ENCODE data around the gene OLFML3.
"Not testable (repeated sequence)": the region's sequence is repeated elsewhere in the genome, so short reads cannot be mapped to it uniquely, and the experiment has no call there.

Gene OLFML3

DNA sequence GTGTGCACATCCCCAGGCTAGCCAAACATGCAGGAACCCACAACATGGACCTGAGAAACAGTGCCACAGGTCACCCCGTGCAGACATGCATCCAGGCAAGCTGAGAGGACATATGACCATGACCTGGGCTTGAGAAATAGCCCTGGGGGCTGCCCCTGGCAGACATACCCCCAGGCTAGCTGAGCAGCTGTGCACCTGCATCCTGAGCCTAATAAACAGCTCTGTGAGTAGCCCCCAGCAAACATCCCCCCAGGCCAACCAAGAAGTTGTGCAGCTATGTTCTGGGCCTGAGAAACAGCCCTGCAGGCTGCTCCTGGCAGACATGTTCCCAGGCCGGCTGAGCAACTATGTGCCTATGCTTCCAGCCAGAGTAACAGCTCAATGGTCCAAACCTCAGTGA is 14.5 kb downstream of the OLFML3 start:
- no peak for DNase-seq

DNA sequence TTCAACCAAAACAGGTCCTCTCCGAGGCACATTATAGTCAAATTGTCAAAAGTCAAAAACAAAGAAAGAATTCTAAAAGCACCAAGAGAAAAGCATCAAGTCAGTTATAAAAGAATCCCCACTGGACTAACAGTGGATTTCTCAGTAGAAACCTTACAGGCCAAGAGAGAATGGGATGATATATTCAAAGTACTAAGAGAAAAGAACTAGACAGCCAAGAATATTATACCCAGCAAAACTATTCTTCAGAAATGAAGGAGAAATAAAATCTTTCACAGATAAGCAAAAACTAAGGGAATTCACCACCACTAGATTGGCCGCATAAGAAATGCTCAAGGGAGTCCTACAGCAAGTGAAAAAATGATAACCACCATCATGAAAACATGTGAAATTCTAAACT is 16.1 kb downstream of the OLFML3 start:
- no peak for DNase-seq

DNA sequence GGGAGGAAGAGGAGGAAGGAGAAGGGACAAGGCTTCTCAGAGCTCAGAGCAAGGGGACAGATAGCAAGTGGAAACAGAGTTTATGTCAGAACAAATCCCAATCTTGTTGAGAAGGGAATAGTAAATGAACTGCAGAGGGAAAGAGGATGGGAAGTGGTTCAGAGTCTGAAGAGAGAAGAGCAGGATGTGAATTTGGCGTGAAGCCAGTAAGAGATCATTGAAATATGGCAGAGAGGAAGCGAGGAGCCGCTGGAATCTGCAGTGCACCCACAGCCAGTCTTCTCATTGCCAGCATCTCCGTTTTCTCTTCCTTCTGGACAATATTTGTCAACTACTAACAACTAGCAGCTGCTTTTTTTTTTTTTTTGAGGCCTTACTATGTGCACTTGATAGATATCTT is 19.1 kb downstream of the OLFML3 start:
- peak; percentile 24 for DNase-seq

GRCh38 chr1:113999233-113999632 is 20.0 kb downstream of the OLFML3 start:
- DNase-seq, result no peak

DNA sequence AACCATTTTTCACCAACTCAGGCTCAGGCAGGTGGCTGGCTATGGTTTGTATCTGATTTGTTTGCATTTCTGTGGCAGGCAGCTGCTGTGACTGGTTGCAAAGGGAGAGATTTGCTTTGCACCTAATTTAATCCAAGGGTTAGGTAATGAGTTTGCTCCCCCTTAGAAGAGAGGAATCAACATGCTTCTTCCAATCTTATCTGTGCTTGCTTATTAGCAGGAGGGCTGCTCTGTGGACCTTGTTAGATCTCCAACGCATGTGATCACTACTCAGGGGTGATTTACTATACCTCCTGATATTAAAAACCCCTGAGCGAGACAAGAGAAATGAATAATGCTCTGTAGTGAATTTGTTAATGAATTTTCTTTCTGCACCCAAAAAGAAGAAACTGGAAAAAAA is 20.5 kb downstream of the OLFML3 start:
- DNase-seq, result no peak

GRCh38 chr1:114000406-114000805 is 21.1 kb downstream of the OLFML3 start:
- no peak for DNase-seq

DNA sequence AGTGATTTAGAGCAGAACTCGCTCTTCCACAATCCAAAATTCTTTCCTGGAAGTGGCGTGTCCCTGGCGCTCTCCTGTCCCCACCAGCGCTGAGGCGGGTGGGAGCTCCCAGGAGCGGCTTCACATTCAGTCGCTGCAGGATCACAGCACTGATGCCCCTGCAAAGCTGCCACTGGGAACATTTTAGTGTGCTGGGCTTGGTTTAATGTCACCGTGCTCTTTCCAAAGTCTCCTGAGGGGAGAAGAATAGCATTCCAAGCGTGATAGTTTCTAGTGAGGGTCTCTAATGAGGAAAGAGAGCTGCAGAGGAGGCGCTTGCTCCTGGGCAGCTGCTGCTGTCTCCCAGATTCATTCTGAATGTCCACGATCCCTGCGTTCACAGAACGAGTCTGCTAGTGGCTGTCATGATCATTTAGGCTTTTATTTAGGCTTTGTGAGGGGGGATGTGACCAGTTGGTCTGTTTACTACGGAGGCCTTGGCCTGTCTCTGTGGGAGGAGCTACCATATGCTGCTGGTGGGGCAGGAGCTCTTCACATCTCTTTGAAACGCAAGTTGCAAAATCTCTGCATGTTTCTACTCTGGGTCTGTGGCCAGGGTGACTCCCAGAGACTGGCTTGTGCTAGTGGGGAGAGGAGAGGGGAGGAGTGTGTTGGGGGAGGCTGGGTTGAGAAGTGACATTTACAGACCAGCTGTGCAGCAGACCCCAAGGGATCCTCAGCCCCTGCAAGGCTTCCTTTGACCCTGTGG is 23.4 kb downstream of the OLFML3 start:
- DNase-seq, result peak; percentile 62

DNA sequence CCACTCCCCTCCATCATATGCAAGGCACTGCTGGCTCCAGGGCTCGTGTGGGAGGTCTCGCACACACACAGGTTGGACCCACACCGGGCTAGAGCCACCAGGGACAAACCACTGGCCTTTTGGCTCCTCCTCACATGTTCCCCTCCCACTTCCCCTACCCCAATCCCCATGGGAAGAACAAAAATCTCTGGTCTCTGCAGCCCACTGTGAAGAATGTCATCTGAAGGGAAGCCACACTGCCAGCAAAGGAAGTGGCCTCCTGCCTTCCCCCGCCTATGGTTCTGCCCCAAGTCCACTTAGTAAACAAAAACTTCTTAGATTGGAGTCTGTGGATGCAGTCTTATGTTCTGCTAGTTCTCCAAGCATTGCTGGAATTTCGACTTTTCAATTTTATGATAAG is 24.2 kb downstream of the OLFML3 start:
- peak; percentile 30 for DNase-seq

- DNase-seq, result not testable (repeated sequence)
Observed at GRCh38 chr1:114006825-114007224, 27.6 kb downstream of the OLFML3 start.

DNA sequence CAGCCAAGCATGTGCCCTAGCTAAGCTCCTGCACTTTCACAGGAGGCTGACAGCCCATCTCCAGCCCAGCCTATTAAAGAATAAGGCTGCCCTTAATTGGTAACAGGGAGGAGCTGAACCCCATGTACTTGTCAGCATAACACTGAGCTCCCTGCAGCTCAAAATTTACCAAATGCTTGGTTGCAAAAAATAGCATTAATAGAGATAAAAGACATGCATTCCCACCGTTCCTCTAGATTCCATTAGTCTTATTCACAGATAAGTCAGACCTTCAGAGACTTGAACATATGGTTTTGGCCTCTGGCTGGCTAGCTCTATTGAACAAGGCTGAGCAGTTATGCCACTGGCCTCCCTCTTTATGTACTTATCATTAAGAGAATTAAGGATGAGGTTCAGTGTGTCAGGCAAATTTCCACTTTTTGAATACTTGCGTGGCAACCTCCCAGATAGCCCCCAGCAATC is 29.2 kb downstream of the OLFML3 start:
- no peak for DNase-seq

DNA sequence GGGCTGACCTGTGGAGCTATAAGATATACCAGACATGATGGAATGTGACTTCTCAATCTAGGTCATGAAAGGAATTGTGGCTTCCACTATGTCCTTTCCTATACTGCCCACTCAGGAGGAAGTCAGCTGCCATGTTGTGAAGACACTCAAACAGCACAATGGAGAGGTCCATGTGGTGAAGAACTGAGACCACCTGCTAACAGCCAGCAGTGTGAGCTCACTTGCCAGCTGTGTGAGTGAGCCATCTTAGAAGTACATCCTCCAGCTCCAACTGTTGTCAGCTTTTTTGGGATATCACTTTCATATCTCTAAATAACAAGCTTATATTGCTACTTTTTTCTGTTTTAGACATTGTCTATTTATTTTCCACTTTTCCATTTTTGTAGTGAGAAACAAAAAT is 29.7 kb downstream of the OLFML3 start:
- no peak for DNase-seq

DNA sequence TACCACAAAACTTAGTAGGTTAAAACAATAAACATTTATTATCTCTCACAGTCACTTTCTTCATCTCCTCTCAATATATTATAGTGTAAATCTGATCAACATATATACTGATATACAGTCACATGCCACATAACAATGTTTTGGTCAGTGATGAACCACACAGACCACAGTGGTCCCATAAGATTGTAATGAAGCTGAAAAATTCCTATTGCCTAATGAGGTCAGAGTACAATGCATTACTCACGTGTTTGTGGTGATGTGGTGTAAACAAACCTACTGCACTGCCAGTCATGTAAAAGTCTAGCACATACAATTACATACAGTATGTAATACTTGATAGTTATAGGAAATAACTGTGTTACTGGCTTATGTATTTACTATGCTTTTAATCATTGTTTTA is 30.1 kb downstream of the OLFML3 start:
- DNase-seq, result no peak

DNA sequence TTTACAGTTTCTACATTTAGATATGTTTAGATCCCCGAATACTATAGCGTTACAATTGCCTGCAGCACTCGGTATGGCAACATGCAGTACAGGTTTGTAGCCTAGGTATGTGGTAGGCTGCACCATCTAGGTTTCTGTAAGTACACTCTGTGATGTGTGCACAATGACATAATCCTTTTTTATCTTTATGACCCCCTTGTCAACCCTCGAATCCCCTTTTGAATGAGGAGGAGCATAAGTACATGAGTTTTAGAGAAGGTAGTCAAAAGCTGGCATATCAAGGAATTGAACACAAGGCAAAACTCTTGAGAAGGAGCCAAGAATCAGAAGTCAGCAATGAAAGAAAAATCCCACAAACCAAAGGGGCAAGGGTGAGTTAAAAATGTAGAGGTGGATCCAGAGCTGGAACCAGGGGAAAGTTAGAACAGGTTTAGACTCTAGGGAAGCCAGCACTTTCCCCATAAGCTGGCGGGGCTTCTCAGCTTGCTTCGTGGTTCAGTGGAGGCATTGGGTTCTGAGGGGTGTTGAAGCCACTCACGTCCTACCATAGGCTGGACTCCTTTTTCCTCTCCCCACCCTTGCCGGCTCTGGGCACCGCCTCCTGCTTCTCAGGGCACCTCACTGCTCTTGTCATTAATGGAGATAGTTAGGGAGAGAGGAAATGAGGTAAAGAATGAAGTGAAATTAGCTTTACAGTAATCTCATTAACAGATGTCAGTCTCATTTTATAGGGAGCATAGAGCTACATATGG is 31.3 kb downstream of the OLFML3 start:
- DNase-seq, result peak; percentile 37

DNA sequence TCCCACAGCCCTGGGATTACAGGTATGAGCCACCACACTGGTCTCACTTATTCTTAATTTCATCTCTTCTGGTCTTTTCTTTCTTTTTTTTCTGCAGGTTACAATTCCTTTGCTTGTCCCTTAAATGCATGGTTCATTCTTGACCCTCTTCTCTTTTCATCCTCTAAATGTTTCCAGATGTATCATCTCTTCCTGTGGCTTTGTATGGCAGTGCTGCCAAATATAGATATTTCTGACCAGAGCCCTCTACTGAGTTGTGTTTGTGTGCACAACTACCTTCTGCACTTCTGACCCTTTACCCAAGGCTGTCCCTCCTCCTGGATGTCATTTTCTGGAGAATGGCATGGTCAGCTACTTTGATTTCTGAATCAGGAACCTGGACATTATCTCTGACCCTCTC is 32.5 kb downstream of the OLFML3 start:
- DNase-seq, result no peak

DNA sequence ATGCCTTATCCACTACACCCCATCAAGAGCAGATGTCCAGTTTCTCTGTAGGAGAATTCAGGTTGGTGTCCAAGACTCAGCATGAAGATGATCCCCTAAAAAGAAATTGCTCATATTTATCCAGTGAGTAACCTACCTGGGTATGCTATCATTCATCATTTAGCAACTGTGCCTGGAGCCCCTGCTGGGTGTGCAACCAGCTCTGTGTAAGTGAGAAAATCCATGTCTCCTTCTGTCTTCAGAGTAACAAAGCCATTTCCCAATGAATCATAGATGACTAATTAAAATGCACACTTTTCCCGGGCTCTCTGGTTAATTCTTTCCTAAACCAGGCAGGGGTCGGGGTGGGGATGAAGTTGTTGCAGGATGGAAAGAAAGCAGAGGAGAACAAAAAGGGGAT is 35.8 kb downstream of the OLFML3 start:
- no peak for DNase-seq

GRCh38 chr1:114019724-114020123 is 40.5 kb downstream of the OLFML3 start:
- not testable (repeated sequence) for DNase-seq

DNA sequence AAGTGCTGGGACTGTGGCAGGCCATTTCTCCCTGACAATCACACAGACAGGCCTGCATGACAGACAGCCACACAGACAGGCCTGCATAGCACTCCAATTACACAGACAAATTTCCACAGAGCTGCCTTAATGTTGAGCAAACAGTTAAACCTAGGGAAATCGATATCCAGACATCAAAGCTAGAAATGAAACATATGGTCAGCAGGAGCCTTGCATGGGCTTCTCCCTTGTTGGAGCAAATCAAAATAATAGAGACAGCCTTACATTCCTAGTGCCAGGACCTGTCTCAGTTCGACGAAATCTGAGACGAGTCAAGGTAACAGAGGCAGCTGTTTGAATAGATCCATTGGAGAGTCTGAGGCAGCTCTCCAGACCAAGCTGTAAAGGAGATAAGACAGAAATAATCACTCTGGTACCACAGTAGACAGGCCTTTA is 42.4 kb downstream of the OLFML3 start:
- no peak for DNase-seq

GRCh38 chr1:114022877-114023276 is 43.6 kb downstream of the OLFML3 start:
- DNase-seq, result no peak

DNA sequence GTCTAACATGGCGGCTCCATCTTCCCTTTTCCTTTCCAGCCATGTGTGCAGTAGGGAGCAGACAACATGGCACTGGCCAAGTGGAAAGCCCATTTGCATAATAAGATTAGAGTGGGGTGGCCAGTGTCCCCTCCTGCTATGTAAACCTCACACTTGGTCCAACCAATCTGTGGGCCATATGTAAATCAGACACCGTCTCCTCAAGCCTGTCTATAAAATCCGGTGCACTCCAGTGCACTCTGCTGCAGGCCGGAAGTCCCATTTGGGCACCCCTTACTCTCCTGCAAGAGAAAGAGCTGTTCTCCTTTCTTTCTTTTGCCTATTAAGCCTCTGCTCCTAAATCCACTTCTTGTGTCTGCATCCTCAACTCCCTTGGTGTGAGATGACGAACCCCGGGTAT is 44.1 kb downstream of the OLFML3 start:
- DNase-seq, result no peak

GRCh38 chr1:114024049-114024448 is 44.8 kb downstream of the OLFML3 start:
- DNase-seq, result peak; percentile 42

DNA sequence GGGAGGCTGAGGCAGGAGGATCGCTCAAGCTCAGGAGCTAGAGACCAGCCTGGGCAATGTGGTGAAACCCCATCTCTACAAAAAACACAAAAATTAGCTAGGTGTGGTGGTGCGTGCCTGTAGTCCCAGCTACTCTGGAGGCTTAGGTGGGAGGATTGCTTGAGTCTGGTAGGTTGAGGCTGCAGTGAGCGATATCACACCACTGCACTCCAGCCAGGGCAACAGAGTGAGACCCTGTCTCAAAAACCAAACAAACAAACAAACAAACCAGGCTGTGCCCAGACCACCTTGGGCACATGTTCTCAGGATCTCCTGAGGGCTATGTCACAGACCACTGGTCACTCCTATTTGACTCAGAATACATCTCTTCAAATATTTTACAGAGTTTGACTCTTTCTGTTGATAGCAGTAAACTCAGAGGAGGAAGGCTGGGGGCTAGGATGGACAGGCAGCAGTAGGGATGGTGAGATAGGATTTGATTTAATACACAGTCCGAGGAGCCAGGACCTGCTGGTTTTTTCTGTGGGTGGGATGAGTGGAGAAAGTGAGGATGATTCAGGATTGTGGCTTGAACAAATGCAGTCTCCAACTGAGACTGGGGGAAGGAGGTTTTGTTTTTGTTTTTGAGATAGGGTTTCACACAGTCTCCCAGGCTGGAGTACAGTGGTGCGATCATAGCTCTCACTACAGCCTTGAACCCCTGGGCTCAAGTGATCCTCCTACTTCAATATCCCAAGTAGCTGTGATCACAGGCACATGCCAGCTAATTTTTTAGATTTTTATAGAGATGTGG is 46.5 kb downstream of the OLFML3 start:
- DNase-seq, result no peak

- DNase-seq, result no peak
Observed at GRCh38 chr1:114026797-114027196, 47.5 kb downstream of the OLFML3 start.

All from right hindlimb (tissue), 1 donor.